ENCODE data around the gene IDH2.
A peak's percentile ranks its signal among the peaks of the same experiment; 100 is the strongest.

The IDH2 gene

DNA sequence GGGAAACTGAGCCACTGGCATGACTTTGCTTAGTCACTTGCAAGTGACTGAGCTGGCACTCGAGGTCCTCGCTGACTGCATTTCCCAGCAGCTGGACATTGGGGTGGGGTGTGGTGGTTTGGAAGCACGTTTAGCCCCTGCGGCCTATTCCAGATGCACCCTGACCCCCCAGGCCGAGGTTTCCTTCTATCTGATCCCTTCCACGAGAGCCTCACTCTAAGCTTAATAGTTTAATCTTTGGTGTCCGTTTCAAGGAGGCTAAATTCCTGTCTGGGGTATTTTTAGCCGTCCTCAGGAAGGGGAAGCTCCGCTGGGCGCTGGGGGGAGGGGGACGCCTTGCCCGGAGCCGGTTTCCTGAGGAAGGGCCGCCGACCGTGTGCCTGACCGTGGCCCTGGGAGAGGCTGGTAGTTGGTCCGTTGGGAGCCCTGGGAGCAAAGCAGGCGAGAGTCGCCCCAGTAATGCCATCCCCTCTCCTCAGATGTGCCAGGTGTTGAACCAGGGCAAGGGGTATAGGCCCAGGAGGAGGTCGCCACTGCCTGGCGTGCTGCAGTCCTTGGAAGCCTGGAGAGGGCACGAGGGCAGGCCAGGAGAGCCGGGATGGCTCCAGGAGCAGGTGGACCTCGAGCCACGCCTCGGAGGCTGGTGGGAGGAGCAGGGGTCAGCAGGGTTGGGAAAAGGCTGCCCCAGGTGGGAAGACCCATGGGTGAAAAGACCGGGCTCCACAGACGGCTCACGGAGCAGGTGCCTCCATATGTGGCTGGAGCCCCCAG is 37.2 kb downstream of the IDH2 start:
- DNase-seq (ENCODE audit: extremely low read depth in 1 of 2, low read depth in 1 of 2): no peak

GRCh38 chr15:90063770-90064247 is 38.5 kb downstream of the IDH2 start:
- no peak for DNase-seq (ENCODE audit: extremely low read depth in 1 of 2, low read depth in 1 of 2)

DNA sequence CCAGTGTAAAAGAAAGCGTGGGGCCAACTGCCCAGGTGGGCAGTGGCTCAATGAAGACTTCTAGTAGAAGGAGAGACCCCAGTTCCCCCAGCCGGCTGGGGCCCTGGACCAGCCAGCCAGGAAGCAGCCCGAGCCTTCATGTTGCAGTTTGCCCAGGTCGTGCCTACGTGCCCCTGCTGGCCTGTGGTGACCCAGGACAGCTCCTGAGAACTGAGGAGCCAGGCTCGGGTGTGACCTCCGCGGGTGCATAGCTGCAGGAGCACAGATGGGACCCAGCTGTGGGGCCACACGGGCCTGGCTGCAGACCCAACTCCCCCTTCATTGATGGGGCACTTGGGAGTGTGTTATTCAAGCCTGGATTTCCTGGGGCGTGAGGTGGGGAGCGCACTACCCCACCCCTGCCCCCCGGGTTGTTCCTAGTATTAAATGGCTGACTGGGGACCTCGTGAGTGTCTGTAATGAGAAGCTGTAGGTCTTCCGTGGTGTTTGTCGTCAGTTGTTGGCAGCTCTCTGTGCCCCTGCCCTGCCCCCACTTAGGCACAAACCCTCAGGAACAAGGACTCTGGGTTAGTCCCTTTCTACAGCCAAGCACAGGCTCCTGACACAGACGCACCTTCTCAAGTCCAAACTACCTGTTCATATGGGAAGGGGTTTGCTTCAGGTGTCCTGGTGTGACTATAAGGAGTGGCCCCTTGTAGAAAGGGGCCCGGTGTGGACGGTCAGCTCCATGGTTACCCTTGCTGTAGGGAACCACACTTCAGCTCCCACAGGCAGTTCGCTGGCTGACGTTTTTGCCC is 39.1 kb downstream of the IDH2 start:
- DNase-seq (ENCODE audit: extremely low read depth in 1 of 2, low read depth in 1 of 2): no peak

- DNase-seq (ENCODE audit: extremely low read depth in 1 of 2, low read depth in 1 of 2): no peak
Observed at GRCh38 chr15:90062462-90062932, 39.8 kb downstream of the IDH2 start.

- no peak for DNase-seq (ENCODE audit: extremely low read depth in 1 of 2, low read depth in 1 of 2)
Observed at GRCh38 chr15:90062023-90062442, 40.2 kb downstream of the IDH2 start.

GRCh38 chr15:90060797-90061196 is 41.5 kb downstream of the IDH2 start:
- DNase-seq (ENCODE audit: extremely low read depth in 1 of 2, low read depth in 1 of 2): no peak

DNA sequence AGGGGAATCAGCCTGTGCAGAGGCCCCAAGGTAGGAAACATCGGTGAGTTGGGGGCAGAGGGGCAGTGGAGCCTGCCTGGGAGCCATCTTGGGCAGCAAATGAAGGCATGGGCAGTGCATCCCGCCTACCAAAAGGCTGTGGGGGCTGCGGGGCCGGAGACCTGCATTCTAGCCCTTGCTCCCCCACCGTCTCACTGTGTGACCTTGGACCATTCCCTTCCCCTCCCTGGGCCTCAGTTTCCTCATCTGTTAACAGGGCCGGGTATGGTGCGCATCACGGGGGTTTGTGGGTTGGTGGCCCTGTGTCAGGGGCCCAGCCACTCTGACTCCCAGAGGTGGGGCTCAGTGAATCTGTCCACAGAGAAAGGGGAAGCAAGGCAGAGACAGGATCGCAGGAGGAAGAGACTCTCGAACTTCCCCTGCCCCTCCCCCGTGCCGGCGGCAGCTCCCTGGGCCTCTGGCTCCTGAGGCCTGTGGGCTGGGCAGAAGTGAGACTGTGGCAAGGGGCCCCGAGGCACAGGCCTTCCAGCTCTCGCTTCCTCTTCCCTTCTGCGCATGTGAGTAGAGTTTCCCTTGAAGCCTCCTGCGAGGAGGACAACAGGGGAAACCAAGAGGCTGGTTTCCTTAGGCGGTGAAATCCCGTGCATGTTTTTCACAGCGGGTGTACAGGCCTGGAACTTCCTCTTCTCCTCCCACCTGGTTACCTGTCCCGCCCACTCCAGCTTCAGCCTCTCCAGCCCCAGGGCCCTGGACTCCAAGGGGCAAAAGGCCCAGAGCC is 42.9 kb downstream of the IDH2 start:
- peak in 1 of 2 donors; percentile 31 for DNase-seq (ENCODE audit: extremely low read depth in 1 of 2, low read depth in 1 of 2)

DNA sequence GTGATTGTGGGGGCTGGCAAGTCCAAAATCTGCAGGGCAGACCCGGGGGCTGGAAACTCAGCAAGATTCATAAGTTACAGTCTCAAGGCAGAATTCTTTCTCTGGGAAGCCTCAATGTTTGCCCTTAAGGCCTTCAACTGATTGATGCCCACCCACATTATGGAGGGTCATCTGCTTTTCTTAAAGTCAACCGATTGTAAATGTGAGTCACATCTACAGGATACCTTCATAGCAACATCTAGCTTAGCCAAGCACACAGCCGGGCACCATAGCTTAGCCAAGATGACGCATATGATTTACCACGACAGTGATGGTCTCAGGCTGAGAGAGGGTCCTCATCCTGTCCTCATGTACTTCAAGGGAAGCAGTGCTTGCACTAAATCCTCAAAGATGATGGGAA is 43.5 kb downstream of the IDH2 start:
- no peak for DNase-seq (ENCODE audit: extremely low read depth in 1 of 2, low read depth in 1 of 2)

GRCh38 chr15:90058308-90058707 is 44.0 kb downstream of the IDH2 start:
- DNase-seq (ENCODE audit: extremely low read depth in 1 of 2, low read depth in 1 of 2): no peak

DNA sequence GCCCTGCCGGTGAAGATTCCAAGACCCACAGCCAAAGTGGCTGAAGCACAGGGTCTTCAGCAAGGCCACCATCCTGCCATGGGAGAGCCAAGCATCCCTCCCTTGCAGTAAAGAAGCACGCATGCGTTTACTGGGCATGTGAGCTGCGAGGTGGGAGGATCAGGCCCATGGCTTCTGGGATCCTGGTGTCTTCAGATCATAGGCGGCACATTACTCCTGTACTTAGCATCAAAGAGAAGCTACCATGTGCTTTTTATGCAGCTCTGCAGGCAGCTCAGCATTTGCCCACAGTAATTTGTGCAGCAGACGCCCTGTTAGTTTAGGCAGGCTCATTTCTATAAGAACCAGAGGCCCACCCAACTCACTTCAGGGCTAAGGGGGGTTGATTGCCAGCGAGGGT is 45.7 kb downstream of the IDH2 start:
- no peak for DNase-seq (ENCODE audit: extremely low read depth in 1 of 2, low read depth in 1 of 2)

DNA sequence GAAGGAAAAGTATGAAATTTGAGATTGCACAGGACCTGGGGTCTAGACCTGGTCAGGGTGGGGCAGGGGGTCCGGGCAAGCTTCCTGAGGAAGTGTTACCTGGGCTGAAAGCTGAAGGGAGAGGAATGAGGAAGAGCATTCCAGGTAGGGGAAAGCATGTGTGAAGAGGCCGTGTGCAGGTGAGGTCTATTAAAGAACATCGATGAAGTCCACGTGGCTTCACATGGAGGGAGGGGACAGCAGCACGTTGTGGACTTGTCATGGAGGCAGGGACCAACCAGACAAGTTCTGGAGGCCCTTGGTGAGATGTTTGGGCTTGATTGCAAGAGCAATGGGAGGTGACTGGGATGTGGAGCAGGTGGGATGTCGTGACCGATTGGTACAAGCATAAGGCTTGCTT is 47.1 kb downstream of the IDH2 start:
- no peak for DNase-seq (ENCODE audit: extremely low read depth in 1 of 2, low read depth in 1 of 2)

DNA sequence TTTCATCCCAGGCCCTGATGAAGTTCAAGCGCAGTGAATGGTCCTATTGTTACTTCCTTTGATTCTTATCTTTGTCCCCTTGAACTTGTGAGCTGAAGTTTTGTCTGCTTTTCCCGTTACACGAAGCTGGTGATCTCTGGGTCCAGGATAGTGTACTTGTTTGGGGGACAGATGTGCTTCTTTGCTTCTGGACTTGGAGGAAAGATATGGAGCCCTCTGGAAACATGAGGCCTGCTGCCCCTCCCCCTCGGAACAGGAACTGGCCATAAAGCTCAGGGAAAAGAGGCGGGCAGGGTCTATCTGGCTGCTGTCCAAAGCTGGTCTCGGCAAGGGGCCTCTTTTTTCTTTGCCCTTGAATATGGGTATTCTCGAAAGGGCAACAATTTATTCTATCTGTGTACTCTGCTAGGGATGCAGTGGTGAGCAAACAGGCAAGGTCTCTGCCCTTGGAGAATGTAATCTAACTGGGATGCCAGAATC is 47.6 kb downstream of the IDH2 start:
- DNase-seq (ENCODE audit: extremely low read depth in 1 of 2, low read depth in 1 of 2): no peak

DNA sequence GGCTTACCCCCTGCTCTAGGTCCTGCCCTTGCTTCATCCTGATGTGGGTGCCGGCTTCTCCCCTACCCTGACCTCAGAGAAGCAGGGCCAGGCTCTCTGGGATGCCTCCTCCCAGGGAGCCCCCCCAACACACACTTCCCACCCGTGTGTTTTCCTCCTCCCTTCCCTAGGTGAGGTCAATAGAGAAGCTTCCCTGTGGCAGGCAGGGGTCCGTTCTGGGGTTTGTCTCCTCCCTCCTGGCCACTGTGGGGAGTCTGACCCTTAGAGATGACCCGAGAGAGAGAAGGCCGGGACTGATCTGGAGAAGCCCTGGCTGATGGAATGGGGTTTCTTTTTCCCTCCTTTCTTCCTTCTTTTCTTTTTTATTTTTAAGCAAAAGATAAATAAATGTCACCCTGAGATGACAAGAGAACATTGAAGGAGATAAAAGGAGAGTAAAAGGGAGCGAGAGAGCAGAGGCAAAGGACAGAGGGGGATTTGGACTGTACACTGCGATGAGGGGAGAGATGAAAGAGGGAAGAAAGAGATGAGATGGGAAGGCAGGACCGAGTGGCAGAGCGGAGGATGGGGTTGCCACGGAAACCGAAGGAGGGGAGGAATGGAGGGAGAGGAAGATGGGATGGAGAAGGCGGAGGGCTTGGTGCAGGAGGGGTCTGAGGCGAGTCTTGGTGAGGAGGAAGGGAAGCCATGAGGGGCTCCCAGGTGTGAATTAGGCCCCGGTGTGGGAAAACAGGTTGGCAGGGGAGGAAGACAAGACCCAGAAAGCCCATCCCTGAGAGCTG is 48.4 kb downstream of the IDH2 start:
- DNase-seq (ENCODE audit: extremely low read depth in 1 of 2, low read depth in 1 of 2): no peak

GRCh38 chr15:90051874-90052273 is 50.4 kb downstream of the IDH2 start:
- no peak for DNase-seq (ENCODE audit: extremely low read depth in 1 of 2, low read depth in 1 of 2)

DNA sequence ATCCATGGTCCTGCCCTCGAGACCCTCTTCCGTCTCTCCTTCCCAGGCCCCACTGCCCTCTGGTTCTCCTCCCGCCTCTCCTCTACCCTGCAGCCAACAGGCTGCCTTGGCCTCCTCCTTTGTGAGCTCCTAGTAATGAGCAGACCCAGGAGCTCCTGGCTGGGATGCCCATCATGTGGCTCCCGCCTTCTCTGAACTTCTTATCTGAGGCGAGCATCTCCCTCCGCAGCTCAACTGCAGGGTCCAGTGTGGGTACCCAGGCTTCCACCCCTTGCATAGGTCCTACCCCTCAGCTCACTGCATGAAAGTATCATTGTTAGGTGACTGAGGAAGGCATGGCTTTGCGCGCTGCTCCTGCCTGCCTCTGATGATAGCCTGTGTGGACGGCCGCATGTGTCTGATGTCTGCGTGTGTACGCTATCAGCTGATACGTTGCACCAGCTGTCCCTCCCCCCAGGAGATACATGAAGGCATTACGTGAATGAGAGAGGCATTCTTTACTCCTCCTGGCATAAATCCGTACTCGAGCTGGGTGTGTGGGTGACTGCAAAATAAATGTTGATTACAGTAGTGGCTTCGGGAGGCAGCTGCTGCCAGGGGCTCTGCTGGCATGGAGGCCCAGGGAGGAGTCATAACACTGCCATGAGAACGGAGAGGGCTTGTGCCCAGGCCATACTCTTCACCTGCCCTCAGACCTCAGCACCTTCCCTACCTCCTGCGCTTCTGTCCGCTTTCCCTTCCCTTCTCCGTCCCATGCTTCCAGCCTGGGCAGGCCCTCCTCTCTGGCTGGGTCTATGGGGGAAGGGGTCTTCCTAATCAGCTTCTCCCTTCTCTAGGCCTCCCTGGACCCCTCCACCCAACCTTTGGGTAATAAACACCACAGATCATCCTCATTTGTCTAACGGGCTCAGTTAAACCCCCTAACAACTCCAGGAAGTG is 52.3 kb downstream of the IDH2 start:
- no peak for DNase-seq (ENCODE audit: extremely low read depth in 1 of 2, low read depth in 1 of 2)

- no peak for DNase-seq (ENCODE audit: extremely low read depth in 1 of 2, low read depth in 1 of 2)
Observed at GRCh38 chr15:90049030-90049429, 53.2 kb downstream of the IDH2 start.

- no peak for DNase-seq (ENCODE audit: extremely low read depth in 1 of 2, low read depth in 1 of 2)
Observed at GRCh38 chr15:90047956-90048575, 54.2 kb downstream of the IDH2 start.

DNA sequence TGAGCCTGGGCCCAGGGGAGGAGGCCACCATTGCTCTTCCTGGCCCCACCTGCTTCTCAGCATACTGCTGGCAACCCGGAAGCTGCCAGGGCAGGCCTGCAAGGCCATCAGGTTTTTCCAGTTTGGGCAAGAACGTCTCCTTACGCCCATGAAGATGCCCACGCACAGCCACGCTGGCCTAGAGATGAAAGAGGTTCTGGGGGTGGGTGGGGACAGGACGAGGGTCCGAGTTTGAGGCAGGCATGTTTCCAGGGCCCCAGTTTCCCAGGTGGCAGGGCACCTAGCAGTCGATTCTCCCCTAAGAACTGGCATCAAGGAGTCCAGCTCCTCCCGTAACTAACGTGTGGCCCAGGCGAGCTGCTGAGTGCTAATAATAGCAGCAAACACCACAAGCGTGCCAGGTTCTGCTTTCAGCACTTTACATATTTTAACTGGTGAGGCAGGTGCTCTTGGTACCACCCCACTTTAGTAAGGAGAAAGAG is 55.3 kb downstream of the IDH2 start:
- DNase-seq (ENCODE audit: extremely low read depth in 1 of 2, low read depth in 1 of 2): no peak

GRCh38 chr15:90046289-90046688 is 56.0 kb downstream of the IDH2 start:
- no peak for DNase-seq (ENCODE audit: extremely low read depth in 1 of 2, low read depth in 1 of 2)

All from activated CD8-positive, alpha-beta memory T cell treated with anti-CD3 and anti-CD28 coated beads for 1 hour (primary cell).